A549 (cell line): ENCODE measurements around the gene DISC1. TPM values are rescaled to one million over a fixed set of nuclear protein-coding genes. Genes with fewer than 3 reads are reported as not detected.

ENCODE experiments used
- ATAC-seq, 2 experiments: fragments of 200-7000 bp in 1 of 2; fragments of >200 bp in 1 of 2; cut with Nextera tagmentation in 1 of 2; cut with Tn5 transposase in 1 of 2; 3 replicates each; pipeline versions ENCODE4 v1.8.0 to v1.9.1; 2018 to 2020; ENCODE audit warnings: mild to moderate bottlenecking in 1 of 2, moderate library complexity in 1 of 2
- CTCF ChIA-PET: fragments of 300-600 bp; sonication (Branson Sonifier 250); formaldehyde crosslinking; extraction: SDS; loops from one replicate; lab custom pipeline; 2021; ENCODE audit warnings: antibody characterized with exemption, inconsistent platforms; lab: Yijun Ruan, JAX
- POLR2A ChIA-PET: fragments of 350-600 bp; formaldehyde crosslinking; extraction: SDS; loops from one replicate; lab custom pipeline; 2021; ENCODE audit warnings: antibody characterized with exemption, inconsistent platforms; lab: Yijun Ruan, JAX
- DNase-seq, 2 experiments: peaks; one replicate each; pipeline versions ENCODE4 v3.0.0 to v3.0.0-alpha.2; 2011 to 2016; ENCODE audit warnings: low read depth in 1 of 2, low spot score in 1 of 2
- FAIRE-seq: peaks from 2 replicates; lab custom pipeline; 2011; peaks lifted over from hg19 to GRCh38; lab: Jason Lieb, UNC
- H3K27ac ChIP-seq, 2 experiments: fragments of >200 bp; sonication (Bioruptor Twin); formaldehyde crosslinking; 3 replicates each; pipeline ENCODE4 v1.5.1; 2016 to 2017
- H3K4me1 ChIP-seq: fragments of >200 bp; sonication (Bioruptor Twin); formaldehyde crosslinking; 3 replicates; pipeline ENCODE4 v1.6.1; 2016
- H3K4me2 ChIP-seq: fragments of >200 bp; sonication (Bioruptor Twin); formaldehyde crosslinking; 3 replicates; pipeline ENCODE4 v1.6.1; 2016
- H3K4me3 ChIP-seq: fragments of >200 bp; sonication (Bioruptor Twin); formaldehyde crosslinking; 3 replicates; pipeline ENCODE4 v1.5.1; 2016
- H3K9me3 ChIP-seq: fragments of >200 bp; sonication (Bioruptor Twin); formaldehyde crosslinking; 3 replicates; pipeline ENCODE4 v1.6.1; 2016
- ATOH8 ChIP-seq: fragments of 250-450 bp; sonication (Bioruptor Pico); IDR thresholded peaks from 2 replicates; pipeline ENCODE4 v1.5.0; 2020; ENCODE audit warnings: low read depth, mild to moderate bottlenecking, moderate library complexity
- EHMT2 ChIP-seq: fragments of 200-600 bp; sonication (generic); IDR thresholded peaks from 2 replicates; pipeline ENCODE4 v1.6.1; 2016; ENCODE audit warnings: antibody characterized with exemption, low read depth, mild to moderate bottlenecking, moderate library complexity
- HES2 ChIP-seq: fragments of >200 bp; sonication (Bioruptor Twin); formaldehyde crosslinking; IDR thresholded peaks from 2 replicates; pipeline ENCODE4 v1.6.1; 2016
- MAZ ChIP-seq: fragments of 150-350 bp; IDR thresholded peaks from 2 replicates; pipeline ENCODE4 v1.6.1; 2014; ENCODE audit warnings: antibody characterized with exemption, low read depth, low read length, borderline replicate concordance
- MYC ChIP-seq: IDR thresholded peaks from 2 replicates; pipeline ENCODE4 v1.6.1; 2012; ENCODE audit warnings: mild to moderate bottlenecking, inconsistent platforms, low read length, improper control_type of control experiment, borderline replicate concordance
- PBX3 ChIP-seq: IDR thresholded peaks from 2 replicates; pipeline ENCODE4 v1.6.1; 2012
- RAD21 ChIP-seq, 2 experiments: fragments of >200 bp in 1 of 2; sonication (Bioruptor Twin) in 1 of 2; formaldehyde crosslinking in 1 of 2; IDR thresholded peaks in 1 of 2; conservative IDR thresholded peaks in 1 of 2; 2 replicates in 1 of 2; 3 replicates in 1 of 2; pipeline ENCODE4 v1.6.1; 2012 to 2018; ENCODE audit warnings: inconsistent platforms in 1 of 2
- REST ChIP-seq: fragments of 200-600 bp; sonication (generic); IDR thresholded peaks from 2 replicates; pipeline ENCODE4 v1.6.1; 2016; ENCODE audit warnings: antibody characterized with exemption, mild to moderate bottlenecking, moderate library complexity
- RNF2 ChIP-seq: fragments of 200-600 bp; sonication (generic); IDR thresholded peaks from 2 replicates; pipeline ENCODE4 v1.6.1; 2016; ENCODE audit warnings: low read depth, mild to moderate bottlenecking, antibody characterized with exemption, moderate library complexity, borderline replicate concordance
- ZNF302 ChIP-seq: fragments of 250-450 bp; sonication (Bioruptor Pico); IDR thresholded peaks from 2 replicates; pipeline ENCODE4 v1.9.0; 2021; ENCODE audit warnings: inconsistent platforms, mild to moderate bottlenecking, moderate library complexity
- ZSCAN20 ChIP-seq: fragments of 250-450 bp; sonication (Bioruptor Pico); IDR thresholded peaks from 2 replicates; pipeline ENCODE4 v1.8.0; 2022; ENCODE audit warnings: mild to moderate bottlenecking, moderate library complexity
- WGBS: methylation state at CpG from one replicate; pipeline ENCODE4 v1.1.6; 2017; ENCODE audit errors: missing lambda C conversion rate; 5-methylcytosine and 5-hydroxymethylcytosine counted together
- polyA plus RNA-seq, 4 experiments: library from polyadenylated mRNA; depleted of rRNA in 3 of 4; stranded (reverse); fragments of >200 nt; fragmentation: RNase III in 1 of 4; extraction: RNeasy Plus Mini Kit Qiagen cat#74134 plus additional on column Dnase treatment in 1 of 4; gene quantifications; 2 replicates in 3 of 4; 3 replicates in 1 of 4; pipeline ENCODE4 v1.2.3, GENCODE V29; 2011 to 2017
- TF ChIP-seq, protein P1 (sequence below): fragments of 450-650 bp; IDR thresholded peaks from 2 replicates; pipeline ENCODE4 v1.6.1; 2014; ENCODE audit warnings: antibody characterized with exemption
- TF ChIP-seq, protein P2 (sequence below): fragments of >200 bp; sonication (Bioruptor Twin); formaldehyde crosslinking; IDR thresholded peaks from 3 replicates; pipeline ENCODE4 v1.5.1; 2016

The DISC1 gene
- polyA plus RNA-seq, 2 of the 4 experiments (the other 2 are of a cell fraction), result 0.39 to 0.74 TPM

DNA sequence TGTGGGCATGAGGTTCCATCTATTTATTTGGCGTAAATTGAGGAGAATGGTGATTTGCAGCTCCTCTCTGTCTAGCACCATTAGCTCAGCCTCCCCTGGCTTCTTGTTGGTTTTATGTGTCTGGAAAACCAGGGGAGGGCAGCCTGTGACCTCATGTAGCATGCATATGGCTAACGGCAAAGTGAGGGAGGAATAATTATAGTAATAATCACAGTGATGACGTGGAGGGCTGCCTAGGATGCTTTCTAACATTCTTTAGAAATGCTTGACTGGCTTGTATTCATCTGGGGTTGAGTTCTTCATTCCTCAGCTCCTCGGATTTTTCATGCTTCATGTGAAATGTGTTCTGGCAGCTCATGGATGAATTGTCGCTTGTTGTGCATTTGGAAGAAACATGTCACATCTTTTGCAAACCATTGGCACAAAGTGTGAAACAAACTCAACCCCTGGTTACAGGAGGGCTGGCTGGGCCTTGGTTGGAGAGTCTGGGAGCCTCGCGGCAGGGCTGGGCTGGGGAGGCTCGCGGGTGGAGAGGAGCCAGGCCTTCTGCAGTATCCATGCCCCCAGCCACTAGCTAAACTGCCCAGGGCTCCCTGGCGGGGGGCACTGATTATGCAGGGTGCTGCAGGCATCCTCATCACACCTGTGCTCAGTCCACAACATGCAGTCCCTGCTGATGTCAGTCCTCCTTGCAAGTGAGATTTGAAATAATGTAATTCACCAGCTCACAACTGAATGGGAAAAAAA, 149.6 kb downstream of the DISC1 start:
- CTCF ChIA-PET, result interaction anchor here (3.3 kb wide), 1 partner anchor 19 kb away, joined by 22 read pairs; no protein-coding TSS in a partner anchor
- 68% methylated on average over 7 of the region's 10 CpGs for WGBS
- ATAC-seq (no peak), FAIRE-seq (no peak), DNase-seq (no peak)
- no peak overlapping the region for H3K4me2 ChIP-seq
- no peak overlapping the region for H3K27ac ChIP-seq
- TF ChIP-seq HES2, result no peak
- TF ChIP-seq MAZ, result no peak
- no peak for TF ChIP-seq PBX3
- no peak for TF ChIP-seq RNF2
- TF ChIP-seq, protein P1, sequence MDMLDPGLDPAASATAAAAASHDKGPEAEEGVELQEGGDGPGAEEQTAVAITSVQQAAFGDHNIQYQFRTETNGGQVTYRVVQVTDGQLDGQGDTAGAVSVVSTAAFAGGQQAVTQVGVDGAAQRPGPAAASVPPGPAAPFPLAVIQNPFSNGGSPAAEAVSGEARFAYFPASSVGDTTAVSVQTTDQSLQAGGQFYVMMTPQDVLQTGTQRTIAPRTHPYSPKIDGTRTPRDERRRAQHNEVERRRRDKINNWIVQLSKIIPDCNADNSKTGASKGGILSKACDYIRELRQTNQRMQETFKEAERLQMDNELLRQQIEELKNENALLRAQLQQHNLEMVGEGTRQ, result no peak
- no peaks in the 10 kb centered on the region for H3K9me3 ChIP-seq
- no peaks in the 10 kb centered on the region; the same call in 2 of the 3 replicates for H3K4me1 ChIP-seq
- H3K4me3 ChIP-seq, result no peak overlapping the region
- POLR2A ChIA-PET, result no interaction called here

- no peaks in the 10 kb centered on the region for H3K9me3 ChIP-seq
- ChIA-PET CTCF (interaction anchor here (3.3 kb wide), 1 partner anchor 20 kb away, joined by 22 read pairs; no protein-coding TSS in a partner anchor), POLR2A (no interaction called here)
- ATAC-seq, result no peak
- TF ChIP-seq MYC (no peak), REST (no peak), ATOH8 (CRISPR knock-in tag) (no peak), ZNF302 (CRISPR knock-in tag) (no peak), RAD21 (conservative IDR thresholded peaks at IDR 0.05 in 1 of 2, IDR thresholded peaks at IDR 0.05 in 1 of 2) (no peak), EHMT2 (no peak), ZSCAN20 (no peak)
- TF ChIP-seq, protein P2, sequence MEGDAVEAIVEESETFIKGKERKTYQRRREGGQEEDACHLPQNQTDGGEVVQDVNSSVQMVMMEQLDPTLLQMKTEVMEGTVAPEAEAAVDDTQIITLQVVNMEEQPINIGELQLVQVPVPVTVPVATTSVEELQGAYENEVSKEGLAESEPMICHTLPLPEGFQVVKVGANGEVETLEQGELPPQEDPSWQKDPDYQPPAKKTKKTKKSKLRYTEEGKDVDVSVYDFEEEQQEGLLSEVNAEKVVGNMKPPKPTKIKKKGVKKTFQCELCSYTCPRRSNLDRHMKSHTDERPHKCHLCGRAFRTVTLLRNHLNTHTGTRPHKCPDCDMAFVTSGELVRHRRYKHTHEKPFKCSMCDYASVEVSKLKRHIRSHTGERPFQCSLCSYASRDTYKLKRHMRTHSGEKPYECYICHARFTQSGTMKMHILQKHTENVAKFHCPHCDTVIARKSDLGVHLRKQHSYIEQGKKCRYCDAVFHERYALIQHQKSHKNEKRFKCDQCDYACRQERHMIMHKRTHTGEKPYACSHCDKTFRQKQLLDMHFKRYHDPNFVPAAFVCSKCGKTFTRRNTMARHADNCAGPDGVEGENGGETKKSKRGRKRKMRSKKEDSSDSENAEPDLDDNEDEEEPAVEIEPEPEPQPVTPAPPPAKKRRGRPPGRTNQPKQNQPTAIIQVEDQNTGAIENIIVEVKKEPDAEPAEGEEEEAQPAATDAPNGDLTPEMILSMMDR, result no peak
- TF ChIP-seq, all 56 proteins: peak for 0
- no peak overlapping the region for H3K4me3 ChIP-seq
- no peak for DNase-seq
- H3K4me1 ChIP-seq, result peaks cover 4% of the 10 kb centered on the region
- H3K4me2 ChIP-seq, result no peak overlapping the region
- WGBS, result 70% methylated on average over 5 of the region's 5 CpGs
- no peak for FAIRE-seq
- H3K27ac ChIP-seq, result no peak overlapping the region
Observed at GRCh38 chr1:231776757-231777062, 150.1 kb downstream of the DISC1 start.
